ENCODE data around the gene TIMM44.

TIMM44 gene

GRCh38 chr19:7986321-7987113, 43.1 kb upstream of the TIMM44 start:
- TF ChIP-seq ESRRG (CRISPR knock-in tag; IDR thresholded peaks at IDR 0.05) (no peak), CSRNP3 (CRISPR knock-in tag; IDR thresholded peaks at IDR 0.05) (no peak), ZFP30 (CRISPR knock-in tag; IDR thresholded peaks at IDR 0.05) (no peak)
- TF ChIP-seq, protein P1, sequence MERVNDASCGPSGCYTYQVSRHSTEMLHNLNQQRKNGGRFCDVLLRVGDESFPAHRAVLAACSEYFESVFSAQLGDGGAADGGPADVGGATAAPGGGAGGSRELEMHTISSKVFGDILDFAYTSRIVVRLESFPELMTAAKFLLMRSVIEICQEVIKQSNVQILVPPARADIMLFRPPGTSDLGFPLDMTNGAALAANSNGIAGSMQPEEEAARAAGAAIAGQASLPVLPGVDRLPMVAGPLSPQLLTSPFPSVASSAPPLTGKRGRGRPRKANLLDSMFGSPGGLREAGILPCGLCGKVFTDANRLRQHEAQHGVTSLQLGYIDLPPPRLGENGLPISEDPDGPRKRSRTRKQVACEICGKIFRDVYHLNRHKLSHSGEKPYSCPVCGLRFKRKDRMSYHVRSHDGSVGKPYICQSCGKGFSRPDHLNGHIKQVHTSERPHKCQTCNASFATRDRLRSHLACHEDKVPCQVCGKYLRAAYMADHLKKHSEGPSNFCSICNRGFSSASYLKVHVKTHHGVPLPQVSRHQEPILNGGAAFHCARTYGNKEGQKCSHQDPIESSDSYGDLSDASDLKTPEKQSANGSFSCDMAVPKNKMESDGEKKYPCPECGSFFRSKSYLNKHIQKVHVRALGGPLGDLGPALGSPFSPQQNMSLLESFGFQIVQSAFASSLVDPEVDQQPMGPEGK (CRISPR knock-in tag; IDR thresholded peaks at IDR 0.05; ENCODE audit: borderline replicate concordance) = no peak
- ATAC-seq = peak; percentile 68

DNA sequence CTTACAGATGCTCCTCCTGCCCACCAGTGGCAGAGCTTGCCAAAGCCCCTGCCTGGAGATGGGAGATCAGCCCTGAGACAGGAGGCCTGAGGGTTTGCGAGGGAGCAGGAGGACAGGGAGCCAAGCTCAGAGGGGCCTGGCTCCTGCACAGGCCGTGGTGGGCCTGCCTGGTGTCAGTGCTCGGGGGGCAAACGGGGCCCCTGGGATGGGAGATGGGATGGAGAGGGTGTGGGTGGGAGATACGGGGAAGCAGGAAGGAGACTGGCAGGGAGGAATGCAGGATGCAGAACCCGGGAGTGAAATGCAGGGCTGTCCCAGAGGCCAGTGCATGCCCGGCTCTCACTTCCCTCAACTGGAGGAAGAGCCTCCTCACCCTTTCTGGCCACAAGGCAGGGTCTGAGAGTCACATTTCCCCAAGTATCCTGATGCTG, 42.0 kb upstream of the TIMM44 start:
- TF ChIP-seq OSR1 (CRISPR knock-in tag; IDR thresholded peaks at IDR 0.05) (no peak), ESRRG (CRISPR knock-in tag; IDR thresholded peaks at IDR 0.05) (no peak), CREB5 (CRISPR knock-in tag; IDR thresholded peaks at IDR 0.05; ENCODE audit: low read depth) (no peak), ZNF8 (CRISPR knock-in tag; IDR thresholded peaks at IDR 0.05) (no peak), CSDC2 (CRISPR knock-in tag; IDR thresholded peaks at IDR 0.05) (no peak), TCF4 (CRISPR knock-in tag; IDR thresholded peaks at IDR 0.05; ENCODE audit: borderline replicate concordance) (no peak), RARB (CRISPR knock-in tag; IDR thresholded peaks at IDR 0.05) (no peak), ISL1 (CRISPR knock-in tag; IDR thresholded peaks at IDR 0.05) (no peak), POU6F1 (CRISPR knock-in tag; IDR thresholded peaks at IDR 0.05; ENCODE audit: borderline replicate concordance, low read depth) (no peak), ARNTL (CRISPR knock-in tag; IDR thresholded peaks at IDR 0.05; ENCODE audit: borderline replicate concordance, low read depth) (no peak)

GRCh38 chr19:7983995-7984837, 40.8 kb upstream of the TIMM44 start:
- TF ChIP-seq ZNF70 (CRISPR knock-in tag; IDR thresholded peaks at IDR 0.05) = no peak
- TF ChIP-seq SNAI2 (CRISPR knock-in tag; IDR thresholded peaks at IDR 0.05) = no peak
- TF ChIP-seq ISL1 (CRISPR knock-in tag; IDR thresholded peaks at IDR 0.05) = no peak
- no peak for TF ChIP-seq ESRRG (CRISPR knock-in tag; IDR thresholded peaks at IDR 0.05)
- TF ChIP-seq CSDC2 (CRISPR knock-in tag; IDR thresholded peaks at IDR 0.05) = no peak
- TF ChIP-seq POU6F1 (CRISPR knock-in tag; IDR thresholded peaks at IDR 0.05; ENCODE audit: borderline replicate concordance, low read depth) = no peak
- no peak for TF ChIP-seq CREB5 (CRISPR knock-in tag; IDR thresholded peaks at IDR 0.05; ENCODE audit: low read depth)
- no peak for TF ChIP-seq ZFP30 (CRISPR knock-in tag; IDR thresholded peaks at IDR 0.05)
- TF ChIP-seq TCF4 (CRISPR knock-in tag; IDR thresholded peaks at IDR 0.05; ENCODE audit: borderline replicate concordance) = no peak
- TF ChIP-seq, protein P1 (CRISPR knock-in tag; IDR thresholded peaks at IDR 0.05; ENCODE audit: borderline replicate concordance) = no peak
- TF ChIP-seq RARB (CRISPR knock-in tag; IDR thresholded peaks at IDR 0.05) = no peak
- no peak for TF ChIP-seq GLIS3 (CRISPR knock-in tag; IDR thresholded peaks at IDR 0.05)
- TF ChIP-seq ZNF565 (CRISPR knock-in tag; conservative IDR thresholded peaks at IDR 0.05; ENCODE audit: low read depth) = no peak
- TF ChIP-seq TSHZ2 (CRISPR knock-in tag; IDR thresholded peaks at IDR 0.05) = no peak
- TF ChIP-seq ZFP3 (CRISPR knock-in tag; IDR thresholded peaks at IDR 0.05) = no peak

More for the DNA sequence above, 42.0 kb upstream of the TIMM44 start:
- ATAC-seq = no peak

More at GRCh38 chr19:7983995-7984837, 40.8 kb upstream of the TIMM44 start:
- no peak for ATAC-seq
